Fibroblast of skin of left quadriceps (primary cell): Measurements from ENCODE around the gene PPP2R2D.
"Not testable (repeated sequence)": the region's sequence is repeated elsewhere in the genome, so short reads cannot be mapped to it uniquely, and the experiment has no call there.

Source experiments
- DNase-seq, 2 experiments: peaks; one replicate each; pipeline ENCODE4 v3.0.0-alpha.2; 2013; ENCODE audit warnings: low read depth in 2 of 2

PPP2R2D gene

DNA sequence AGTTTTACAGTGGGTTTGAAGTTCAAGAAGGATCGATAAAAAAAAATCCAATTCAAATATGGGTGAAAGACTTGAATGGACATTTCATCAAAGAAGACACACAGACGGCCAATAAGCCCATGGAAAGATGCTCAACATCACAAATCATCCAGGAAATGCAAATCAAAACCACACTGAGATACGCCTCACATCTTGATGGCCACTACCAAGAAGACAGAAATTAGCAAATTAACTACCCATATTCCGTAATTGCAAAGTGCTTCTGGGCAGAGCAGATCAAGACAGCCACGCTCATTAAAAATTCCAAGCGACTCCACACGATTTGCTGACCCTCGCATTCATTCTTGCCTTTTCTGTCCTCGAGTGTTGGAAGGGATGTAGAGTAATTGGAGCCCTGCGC lies 34.1 kb upstream of the PPP2R2D start:
- DNase-seq, result no peak

DNA sequence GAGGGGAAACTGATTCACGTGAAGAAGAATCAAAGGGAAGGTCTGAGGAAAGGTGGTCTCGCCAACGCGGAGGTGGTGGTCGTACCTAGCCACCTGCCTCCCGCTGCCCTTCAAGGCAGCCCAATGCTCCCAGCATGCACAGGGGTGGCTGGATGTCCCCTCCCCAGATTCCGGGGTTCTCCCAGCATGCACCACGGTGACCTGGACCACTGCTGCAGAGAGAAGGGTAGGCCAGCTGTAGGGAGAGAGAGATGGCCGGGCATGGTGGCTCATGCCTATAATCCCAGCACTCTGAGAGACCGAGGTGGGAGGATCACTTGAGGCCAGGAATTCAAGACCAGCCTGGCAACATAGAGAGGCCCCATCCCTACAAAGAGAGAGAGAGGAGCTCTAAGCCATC lies 32.4 kb upstream of the PPP2R2D start:
- no peak for DNase-seq

DNA sequence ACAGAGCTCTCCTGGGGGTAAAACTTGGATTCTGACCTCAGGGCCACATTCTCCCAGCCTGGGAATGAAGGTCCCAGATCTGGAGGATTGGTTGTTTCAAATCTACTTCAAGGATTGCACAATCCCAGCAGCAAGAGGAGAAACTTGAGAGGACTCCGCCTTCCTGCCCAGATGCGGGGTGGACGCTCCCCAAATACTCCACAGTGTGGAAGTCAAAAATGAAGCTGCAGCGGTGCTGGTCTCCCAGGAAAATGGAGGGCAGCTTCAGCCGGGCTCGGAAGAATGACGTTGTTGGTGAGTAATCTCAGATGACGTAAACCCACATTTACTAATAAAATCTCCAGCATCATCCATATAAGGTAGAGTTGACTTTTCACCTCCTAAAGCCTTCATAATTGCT lies 31.5 kb upstream of the PPP2R2D start:
- no peak for DNase-seq

DNA sequence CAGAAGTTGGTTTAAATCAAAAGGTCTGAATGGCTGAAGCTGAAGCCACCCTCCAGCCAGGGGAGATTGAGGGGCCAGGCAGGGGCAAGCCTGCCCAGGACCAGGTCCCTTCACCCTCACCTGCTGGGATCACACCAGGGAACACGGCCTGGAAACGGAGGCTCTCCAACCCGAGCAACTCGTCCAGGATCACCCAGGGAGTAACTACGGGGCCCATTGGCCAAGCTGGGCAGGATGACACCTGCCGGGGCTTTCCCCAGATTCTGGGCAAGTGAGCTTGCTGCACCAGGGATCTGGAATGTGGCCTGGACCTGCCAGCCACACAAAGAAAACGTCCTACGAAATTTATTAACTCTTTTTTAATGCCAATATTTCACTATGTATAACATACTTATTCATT lies 30.4 kb upstream of the PPP2R2D start:
- DNase-seq, result no peak

DNA sequence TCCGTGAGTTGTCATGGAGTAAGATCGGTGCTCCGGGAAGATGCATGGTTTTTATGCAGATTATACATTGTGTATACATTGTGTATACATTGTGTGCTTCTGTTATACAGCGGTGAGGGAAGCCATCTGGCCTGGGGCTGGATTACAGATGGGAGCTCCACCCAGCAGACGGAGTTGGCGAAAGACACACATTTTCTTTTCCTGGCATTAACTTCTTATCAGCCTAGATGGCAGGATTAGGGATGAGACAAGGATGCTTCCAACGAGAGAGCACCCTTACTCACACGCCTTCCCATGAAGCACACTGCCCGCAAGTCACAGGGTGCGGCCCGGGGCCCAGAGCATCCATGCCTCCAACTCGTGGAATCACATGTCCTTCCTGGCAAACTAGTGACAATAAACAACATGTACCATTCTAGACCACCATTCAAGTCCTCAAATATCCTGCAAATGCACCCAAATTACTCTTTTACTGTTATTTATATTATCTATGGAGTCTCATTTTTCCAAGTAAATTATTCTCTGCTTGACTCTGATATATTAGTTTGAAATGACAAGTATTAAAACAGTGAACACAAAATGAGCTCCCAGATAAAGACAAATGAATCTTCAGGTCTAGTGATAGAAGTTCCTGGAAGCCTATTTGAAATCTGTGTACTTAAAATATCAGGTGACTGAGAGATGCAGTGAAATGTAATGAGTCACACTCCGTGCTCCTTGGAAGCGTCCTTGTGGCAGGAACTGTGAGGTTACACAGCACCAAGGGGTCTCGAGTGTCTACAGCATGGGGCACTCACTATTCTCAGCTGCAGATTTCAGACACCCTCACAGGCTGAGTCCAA lies 29.8 kb upstream of the PPP2R2D start:
- no peak for DNase-seq

DNA sequence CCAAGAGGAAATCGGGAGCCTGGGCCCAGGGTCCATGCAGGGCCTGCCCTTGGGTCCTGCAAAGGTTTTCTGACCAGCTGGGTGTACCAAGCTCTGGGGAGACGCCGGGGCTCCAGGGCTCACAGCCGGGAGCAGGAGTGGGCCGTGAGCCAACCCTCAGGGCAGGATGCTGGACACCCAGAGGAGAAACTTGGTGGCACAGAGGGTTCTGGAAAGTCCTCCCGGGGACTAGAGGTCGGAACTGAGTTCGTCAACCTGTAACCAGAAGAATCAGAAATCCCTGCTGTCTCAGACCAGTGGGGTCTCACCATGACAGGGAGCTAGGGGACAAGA lies 29.2 kb upstream of the PPP2R2D start:
- no peak for DNase-seq

DNA sequence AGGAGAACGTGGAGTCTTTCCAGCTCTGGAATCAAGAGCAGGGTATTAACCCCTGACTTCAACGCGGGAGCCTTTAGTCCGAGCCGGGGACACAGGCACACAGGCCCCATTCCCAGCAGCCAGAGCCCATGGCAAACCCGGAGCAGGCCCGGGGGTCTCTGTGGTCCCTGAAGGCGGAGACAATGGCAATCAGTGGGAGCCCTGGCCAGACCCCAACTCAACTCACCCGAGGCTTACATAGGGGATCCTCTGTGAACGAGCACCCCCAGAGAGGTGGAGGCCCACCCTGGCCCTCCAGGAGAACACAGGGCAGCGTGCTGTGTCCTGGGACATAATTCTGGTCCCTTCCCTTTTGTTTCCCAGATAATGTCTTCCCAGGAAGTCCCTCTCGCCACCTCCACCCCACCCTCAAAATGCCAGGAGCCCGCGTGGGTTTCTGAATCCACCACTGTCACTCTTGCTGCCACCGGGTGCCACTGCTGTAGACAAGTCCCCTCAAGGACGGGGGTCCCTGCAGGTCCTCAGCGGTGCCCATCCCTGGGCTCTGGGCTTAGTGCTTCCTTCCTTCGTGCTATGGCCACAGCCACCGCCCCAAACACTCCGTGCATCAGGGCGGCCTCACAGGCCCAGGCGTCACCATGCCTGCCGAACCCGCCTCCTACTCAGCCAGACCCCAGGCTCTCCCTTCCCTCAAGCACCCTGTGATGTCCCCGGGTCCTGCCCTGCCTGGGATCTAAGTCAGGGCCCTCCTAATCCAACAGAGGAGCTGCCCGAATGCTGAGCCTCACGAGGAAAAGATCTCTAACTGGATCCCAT lies 28.6 kb upstream of the PPP2R2D start:
- DNase-seq, result no peak

DNA sequence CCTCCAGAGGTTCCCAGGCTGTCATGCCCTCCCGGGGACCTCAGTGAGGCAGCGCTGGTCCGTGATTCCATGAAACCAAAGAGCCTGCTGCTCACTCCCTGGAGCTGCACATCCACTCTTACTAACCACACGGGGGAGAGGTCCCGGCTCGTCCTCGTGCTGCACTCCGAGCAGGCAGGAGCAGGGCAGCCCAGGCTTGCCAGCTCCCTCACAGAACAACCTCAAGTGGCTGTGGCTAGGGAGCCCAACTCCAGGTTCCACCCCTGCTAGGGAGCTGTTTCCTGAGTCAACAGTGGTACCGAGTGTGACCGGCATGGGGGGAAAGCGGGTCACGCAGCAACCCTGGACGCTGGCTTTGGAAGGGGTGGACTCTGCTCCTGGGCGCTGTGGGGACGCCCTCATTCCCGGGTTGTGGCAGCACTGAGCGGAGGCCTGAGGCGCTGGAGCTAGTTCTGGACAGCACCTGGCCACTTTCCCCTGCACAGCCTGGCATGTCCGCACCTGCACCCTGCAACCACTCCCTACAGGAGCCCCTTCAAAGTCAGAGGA lies 27.9 kb upstream of the PPP2R2D start:
- no peak for DNase-seq

DNA sequence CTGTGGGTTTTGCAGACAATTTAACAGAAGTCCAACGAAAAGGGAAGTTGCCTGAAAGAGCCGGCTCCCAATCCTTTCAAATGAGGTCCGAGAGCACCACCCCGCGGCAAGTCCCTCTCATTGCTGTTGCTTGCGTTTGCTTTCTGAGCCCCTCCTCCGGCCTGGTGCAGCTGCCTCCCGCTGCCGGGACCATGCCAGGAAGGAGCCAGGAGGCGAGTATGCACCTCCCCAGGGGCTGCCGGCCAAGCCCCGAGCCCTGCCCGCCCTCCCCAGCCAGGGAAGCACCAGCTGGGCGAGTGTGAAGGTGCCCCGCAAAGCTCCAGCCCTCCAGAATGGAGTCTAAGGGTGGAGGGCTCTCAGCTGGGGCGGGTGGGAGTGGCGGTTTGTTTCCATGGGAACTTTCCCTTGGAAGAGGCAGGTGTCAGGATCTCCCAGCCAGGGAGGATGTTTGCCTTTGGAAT lies 25.8 kb upstream of the PPP2R2D start:
- DNase-seq, result peak; percentile 38 to 46

DNA sequence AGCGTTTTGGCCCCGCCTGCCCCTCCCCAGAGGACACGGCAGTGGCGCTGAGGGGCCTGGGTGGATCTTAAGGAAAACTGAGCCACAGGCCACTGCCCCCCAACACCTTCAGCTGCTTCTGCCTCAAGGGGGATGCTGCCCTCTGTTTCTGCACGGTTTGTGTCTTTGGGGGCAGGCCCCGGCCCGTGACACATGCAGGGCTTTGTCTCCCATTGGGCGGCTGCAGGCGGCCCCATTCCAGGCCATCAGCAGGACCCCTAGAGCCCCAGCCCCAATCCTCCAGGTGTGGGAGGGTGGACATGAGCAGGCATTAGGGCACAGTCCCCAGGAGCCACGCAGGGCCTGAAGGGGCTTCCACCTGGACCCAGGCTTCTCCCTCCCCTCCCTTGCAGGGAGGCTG lies 25.3 kb upstream of the PPP2R2D start:
- DNase-seq, result no peak

DNA sequence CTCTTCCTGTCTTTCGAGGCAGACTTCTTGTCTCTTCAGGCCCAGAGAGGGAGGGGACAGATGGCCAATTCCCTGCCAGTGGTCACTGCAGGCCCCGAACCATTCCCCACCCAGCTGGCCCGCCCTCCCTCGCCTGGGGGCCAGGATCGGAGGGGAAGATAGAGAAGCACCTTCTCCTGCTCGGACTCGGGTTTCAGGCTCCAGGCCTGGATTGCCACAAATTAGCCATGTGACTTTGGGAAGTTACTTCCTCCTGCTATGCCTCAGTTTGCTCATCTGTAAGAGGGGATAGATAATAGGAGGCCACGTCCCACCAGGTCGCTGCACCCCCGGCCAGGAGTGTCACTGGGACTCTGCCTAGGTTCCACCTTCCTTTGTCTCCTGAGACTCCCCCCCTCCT lies 24.8 kb upstream of the PPP2R2D start:
- DNase-seq, result no peak

DNA sequence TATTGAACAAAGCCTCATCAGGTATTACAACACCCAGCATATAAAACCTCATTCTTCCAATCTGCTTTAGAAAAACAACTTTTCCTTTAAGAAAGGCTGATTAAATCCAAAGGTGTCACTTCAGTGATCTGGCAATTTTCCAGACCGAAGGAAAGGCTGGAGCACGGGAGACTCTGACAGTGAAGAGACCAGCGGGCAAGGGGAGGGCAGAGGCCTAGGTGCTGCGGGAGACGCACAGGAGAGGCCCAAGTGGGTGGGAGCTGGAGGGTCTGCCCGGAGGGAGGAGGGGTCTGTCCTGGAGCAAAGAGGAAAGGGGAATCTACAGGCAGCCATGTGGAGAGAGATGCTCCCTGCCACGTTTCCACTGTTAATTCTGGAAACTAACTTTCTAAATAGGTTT lies 24.3 kb upstream of the PPP2R2D start:
- DNase-seq, result no peak

DNA sequence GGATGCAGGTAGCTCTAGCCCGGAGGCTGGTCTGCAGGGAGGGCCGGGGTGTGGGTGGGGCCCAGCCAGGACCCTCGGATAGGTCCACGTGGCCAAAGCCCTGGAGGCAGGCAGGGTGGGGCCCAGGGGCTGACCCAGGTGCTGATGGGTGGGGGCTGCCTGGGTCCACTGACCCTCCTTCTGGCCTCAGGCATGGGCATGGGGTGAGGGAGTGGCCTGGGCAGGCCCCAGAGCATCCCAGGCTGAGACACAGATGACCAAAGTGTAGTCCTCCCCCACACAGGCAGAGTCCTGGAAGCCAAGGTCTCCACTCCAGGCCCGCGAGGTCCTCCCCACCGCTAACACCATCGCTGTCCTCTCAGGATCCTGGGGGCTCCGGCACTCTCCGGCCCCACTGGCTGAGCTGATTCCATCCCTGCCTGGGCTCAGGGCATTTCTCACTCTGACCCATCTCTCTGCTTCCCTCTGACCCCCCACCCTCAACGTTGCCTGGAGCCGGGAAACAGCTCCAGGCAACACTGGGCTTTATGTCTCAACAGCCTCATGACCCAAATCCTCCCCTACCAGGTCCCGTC lies 20.7 kb upstream of the PPP2R2D start:
- no peak for DNase-seq

DNA sequence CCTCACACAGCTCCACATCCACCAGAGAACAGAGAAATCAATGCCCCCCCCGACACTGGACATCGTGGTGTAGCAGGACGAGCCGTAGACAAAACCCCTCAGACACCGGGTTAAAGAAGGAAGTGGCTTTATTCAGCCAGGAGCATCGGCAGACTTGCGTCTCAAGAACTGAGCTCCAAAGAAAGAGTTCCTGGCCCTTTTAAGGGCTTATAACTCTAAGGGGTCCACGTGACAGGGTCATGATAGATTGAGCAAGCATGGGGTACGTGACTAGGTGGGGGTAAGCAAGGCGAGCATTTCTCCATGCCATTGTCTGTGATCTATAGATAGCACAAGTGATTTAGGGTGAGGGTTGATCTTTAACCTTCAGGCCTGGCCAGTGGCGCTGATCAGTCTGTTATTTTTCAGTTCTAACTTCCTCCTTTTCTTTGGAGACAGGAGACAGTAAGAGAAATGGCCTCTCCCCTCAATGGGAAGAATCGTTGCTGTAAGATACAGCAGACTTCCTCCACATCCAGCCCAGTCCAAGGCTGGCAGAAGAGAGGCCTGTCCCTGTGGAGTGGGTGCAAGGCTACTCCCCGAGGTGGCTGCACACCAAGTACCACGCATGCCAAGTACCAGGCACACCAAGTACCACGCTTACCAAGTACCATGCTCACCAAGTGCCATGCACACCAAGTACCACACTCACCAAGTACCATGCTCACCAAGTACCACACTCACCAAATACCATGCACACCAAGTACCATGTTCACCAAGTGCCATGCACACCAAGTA lies 19.5 kb upstream of the PPP2R2D start:
- DNase-seq, result no peak

DNA sequence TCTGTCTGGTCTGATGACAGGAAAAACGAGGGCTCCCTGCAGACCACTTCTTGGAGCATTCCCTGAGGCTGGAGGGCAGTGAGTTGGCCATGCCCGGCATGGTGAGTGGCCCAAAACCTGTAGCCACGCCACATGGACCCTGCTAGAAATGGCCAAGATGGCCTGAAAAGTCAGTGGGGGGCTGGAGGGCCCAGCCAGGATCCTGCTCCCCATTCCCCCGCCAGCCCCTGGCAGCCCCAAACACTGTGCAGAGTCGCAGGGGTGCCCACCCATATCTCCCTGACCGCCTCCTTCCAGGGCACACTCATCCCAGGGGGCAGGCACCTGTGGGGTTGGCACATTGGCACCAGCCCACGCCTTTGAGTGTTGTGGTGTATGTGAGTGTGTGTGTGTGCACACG lies 18.7 kb upstream of the PPP2R2D start:
- DNase-seq, result no peak

DNA sequence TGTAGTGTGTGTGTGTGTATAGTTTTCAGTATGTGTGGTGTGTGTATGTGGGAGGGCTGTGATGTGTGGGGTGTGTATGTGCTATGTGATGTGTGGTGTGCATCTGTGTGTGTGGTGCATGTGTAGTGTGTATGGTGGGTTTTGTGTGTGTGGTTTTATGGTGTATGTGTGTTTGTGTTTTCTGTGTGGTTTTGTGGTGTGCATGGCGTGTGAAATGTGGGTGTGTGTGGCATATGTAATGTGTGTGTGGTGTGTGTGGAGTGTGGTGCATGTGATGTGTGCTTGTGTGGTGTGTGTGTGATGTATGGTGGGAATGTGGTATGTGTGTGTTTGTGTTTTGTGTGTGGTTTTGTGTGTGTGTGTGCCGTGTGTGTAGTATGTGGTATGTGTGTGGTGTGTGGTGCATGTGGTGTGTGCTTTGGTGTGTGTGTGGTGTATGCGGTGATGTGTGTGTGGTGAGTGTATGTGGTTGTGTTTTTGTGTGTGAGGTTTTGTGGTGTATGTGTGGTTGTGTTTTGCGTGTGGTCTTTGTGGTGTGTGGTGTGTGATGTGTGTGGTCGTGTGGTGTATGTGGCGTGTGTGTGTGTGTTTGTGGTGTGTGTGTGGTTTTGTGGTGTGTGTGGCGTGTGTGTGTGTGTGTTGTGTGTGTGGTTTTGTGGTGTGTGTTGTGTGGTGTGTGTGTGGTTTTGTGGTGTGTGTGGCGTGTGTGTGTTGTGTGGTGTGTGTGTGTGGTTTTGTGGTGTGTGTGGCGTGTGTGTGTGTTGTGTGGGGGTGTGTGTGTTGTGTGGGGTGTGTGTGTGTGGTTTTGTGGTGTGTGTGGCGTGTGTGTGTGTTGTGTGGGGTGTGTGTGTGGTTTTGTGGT lies 18.0 kb upstream of the PPP2R2D start:
- no peak for DNase-seq

DNA sequence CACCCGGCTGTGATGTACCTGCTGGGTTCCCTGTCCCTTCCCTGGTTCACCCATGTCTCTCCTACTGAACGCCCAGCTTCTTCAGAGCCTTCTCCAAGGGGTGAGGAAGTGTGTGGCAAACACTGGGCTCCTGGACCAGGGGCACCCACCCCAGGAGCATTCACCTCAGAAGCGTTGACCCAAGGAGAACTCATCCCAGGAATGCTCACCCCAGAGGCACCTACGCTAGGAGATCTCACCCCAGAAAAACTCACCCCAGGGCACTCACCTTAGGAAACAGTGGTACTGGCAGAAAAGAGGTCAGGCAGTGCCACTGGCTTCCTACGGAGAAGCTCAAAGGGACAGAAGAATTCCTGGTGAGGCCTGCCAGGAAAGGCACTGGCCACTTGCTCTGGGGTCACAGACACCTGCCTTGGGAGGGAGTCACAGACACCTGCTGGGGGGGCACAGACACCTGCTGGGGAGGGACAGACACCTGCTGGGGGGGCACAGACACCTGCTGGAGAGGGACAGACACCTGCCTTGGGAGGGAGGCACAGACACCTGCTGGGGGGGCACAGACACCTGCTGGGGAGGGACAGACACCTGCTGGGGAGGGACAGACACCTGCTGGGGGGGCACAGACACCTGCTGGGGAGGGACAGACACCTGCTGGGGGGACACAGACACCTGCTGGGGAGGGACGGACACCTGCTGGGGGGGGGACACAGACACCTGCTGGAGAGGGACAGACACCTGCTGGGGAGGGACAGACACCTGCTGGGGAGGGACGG lies 17.0 kb upstream of the PPP2R2D start:
- DNase-seq, result not testable (repeated sequence)

DNA sequence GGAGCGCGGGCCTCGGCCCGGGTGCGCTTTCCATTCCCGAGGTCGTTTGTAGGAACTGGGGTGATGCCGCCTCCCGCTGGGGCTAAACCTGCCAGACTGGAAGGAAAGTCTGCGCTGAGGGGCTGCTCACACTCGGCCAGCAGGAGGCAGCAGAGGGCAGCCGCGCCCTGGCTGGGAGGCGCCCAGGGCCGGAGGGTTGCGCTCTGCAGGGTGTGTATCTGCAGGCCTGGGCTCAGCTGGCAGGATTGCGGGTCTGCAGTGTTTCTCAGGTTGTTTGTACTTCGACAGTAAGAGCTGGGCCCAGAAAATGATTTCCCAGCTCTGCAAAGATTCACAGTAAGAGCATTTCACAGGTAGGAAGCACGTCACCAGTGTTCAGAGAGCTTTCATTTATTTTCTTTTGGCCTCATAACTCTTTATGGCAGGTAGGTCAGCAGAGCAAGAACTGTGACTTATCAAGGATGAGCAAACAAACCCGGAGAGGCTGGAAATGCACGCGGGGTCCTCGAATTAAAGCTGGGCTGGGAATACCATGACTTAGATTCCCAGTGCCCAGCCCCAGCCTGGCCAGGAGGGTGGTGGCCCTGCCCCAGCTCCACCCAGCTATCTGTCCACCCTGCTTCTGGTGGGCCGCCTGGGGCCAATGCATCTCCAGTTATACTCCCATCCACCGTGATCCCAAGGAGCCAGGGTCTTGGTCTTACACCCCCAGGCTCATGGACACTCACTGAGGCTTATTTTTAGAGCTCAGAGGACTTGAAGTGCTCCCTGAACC lies 15.2 kb upstream of the PPP2R2D start:
- DNase-seq, result no peak

DNA sequence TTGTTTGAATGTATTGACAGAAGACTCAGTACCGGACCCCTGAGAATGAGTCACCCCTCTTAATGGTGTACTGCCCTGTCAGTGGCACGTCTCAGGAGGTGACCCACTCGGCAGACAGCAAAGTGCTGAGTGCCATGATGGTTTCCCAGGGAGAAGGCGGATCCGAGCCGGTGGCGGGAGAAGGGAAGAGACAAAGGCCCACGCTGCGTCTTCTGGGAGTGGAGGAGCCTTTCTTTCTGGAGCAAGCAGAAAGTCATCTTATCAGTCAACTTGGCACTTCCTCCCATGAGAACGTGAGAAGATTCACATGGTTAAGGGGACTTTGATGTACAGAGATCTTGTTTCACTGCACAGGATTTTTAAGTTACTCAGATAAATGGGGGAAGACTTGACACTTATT lies 14.6 kb upstream of the PPP2R2D start:
- DNase-seq, result no peak
